H1 (cell line): ENCODE data around the gene CACNA1B. TPM values are rescaled to one million over a fixed set of nuclear protein-coding genes. Genes with fewer than 3 reads are reported as not detected.

Experiments used
- CTCF ChIA-PET: fragments of 300-600 bp; sonication (Branson Sonifier 250); formaldehyde crosslinking; loops from one replicate; lab custom pipeline; 2021; ENCODE audit not compliant: partially characterized antibody; lab: Charles Lee
- POLR2A ChIA-PET: fragments of 300-600 bp; sonication (Branson Sonifier 250); formaldehyde crosslinking; loops from one replicate; lab custom pipeline; 2021; ENCODE audit warnings: inconsistent platforms; ENCODE audit not compliant: partially characterized antibody; lab: Charles Lee
- DNase-seq, 2 experiments: peaks; one replicate each; pipeline versions ENCODE4 v3.0.0 to v3.0.0-alpha.2; 2010 to 2022; ENCODE audit warnings: low spot score in 2 of 2, low read depth in 1 of 2, mixed read lengths in 1 of 2
- FAIRE-seq: peaks from 2 replicates; lab custom pipeline; 2011; peaks lifted over from hg19 to GRCh38; lab: Jason Lieb, UNC
- H2AFZ ChIP-seq: 2 replicates; pipeline ENCODE4 v1.8.1; 2012; ENCODE audit warnings: low read length, inconsistent platforms
- H2AK5ac ChIP-seq: 2 replicates; pipeline ENCODE4 v1.6.1; 2013; ENCODE audit warnings: low read depth, low read length
- H2BK120ac ChIP-seq: replicated peaks from 2 replicates; pipeline ENCODE3; 2013; ENCODE audit warnings: low read depth, low read length, inconsistent platforms
- H2BK12ac ChIP-seq: 2 replicates; pipeline ENCODE4 v1.6.1; 2013; ENCODE audit warnings: low read depth, low read length
- H2BK15ac ChIP-seq: 2 replicates; pipeline ENCODE4 v1.6.1; 2013; ENCODE audit warnings: low read length
- H2BK20ac ChIP-seq: 2 replicates; pipeline ENCODE4 v1.6.1; 2013; ENCODE audit warnings: low read length
- H2BK5ac ChIP-seq: 2 replicates; pipeline ENCODE4 v1.6.1; 2013; ENCODE audit warnings: low read depth, low read length
- H3K14ac ChIP-seq: 2 replicates; pipeline ENCODE4 v1.6.1; 2013; ENCODE audit warnings: inconsistent platforms; ENCODE audit not compliant: insufficient read length
- H3K18ac ChIP-seq: 2 replicates; pipeline ENCODE4 v1.6.1; 2013; ENCODE audit warnings: low read length; ENCODE audit errors: extremely low read depth
- H3K23ac ChIP-seq: 2 replicates; pipeline ENCODE4 v1.6.1; 2013; ENCODE audit warnings: inconsistent platforms; ENCODE audit not compliant: insufficient read length
- H3K23me2 ChIP-seq: 2 replicates; pipeline ENCODE4 v1.6.1; 2013; ENCODE audit warnings: low read depth, low read length
- H3K27ac ChIP-seq: 2 replicates; pipeline ENCODE4 v1.6.1; 2011; ENCODE audit warnings: low read depth, low read length, inconsistent platforms
- H3K27me3 ChIP-seq, 4 experiments: replicated peaks in 1 of 4; 1 replicate in 1 of 4; 2 replicates in 3 of 4; pipeline versions ENCODE4 v1.6.1 to v1.8.1; 2011 to 2013; ENCODE audit warnings: low read length in 3 of 4, mild to moderate bottlenecking in 3 of 4, inconsistent platforms in 2 of 4, mixed read lengths in 2 of 4, moderate library complexity in 1 of 4; ENCODE audit not compliant: control insufficient read depth in 3 of 4, insufficient read depth in 3 of 4; ENCODE audit errors: extremely low read depth in 1 of 4
- H3K36me3 ChIP-seq, 4 experiments: 2 replicates each; pipeline versions ENCODE4 v1.6.1 to v1.8.1; 2011 to 2013; ENCODE audit warnings: mild to moderate bottlenecking in 4 of 4, low read length in 3 of 4, moderate library complexity in 2 of 4, control low read depth in 1 of 4, inconsistent platforms in 1 of 4; ENCODE audit not compliant: insufficient read depth in 4 of 4, control insufficient read depth in 2 of 4
- H3K4ac ChIP-seq: replicated peaks from 2 replicates; pipeline ENCODE3; 2013; ENCODE audit warnings: low read length, low read depth, mixed read lengths, inconsistent platforms; ENCODE audit not compliant: insufficient read length
- H3K4me1 ChIP-seq, 4 experiments: replicated peaks in 1 of 4; 1 replicate in 1 of 4; 2 replicates in 3 of 4; pipeline versions ENCODE4 v1.6.1 to v1.8.1; 2011 to 2013; ENCODE audit warnings: low read length in 3 of 4, inconsistent platforms in 2 of 4, mixed read lengths in 1 of 4; ENCODE audit not compliant: insufficient read depth in 4 of 4, control insufficient read depth in 3 of 4
- H3K4me2 ChIP-seq, 2 experiments: 2 replicates each; pipeline versions ENCODE4 v1.6.1 to v1.8.1; 2011 to 2013; ENCODE audit warnings: low read depth in 2 of 2, low read length in 2 of 2, control low read depth in 1 of 2, inconsistent platforms in 1 of 2, mild to moderate bottlenecking in 1 of 2; ENCODE audit not compliant: insufficient read depth in 1 of 2
- H3K4me3 ChIP-seq, 4 experiments: fragments of 200-600, 300-600 bp in 1 of 4; sonication (generic), shearing (Covaris generic), sonication (Bioruptor Twin) in 1 of 4; 2 replicates each; pipeline versions ENCODE4 v1.5.1 to v1.8.1; 2011 to 2016; ENCODE audit warnings: low read length in 4 of 4, low read depth in 3 of 4, control low read depth in 2 of 4, inconsistent platforms in 2 of 4, mild to moderate bottlenecking in 2 of 4, mixed read lengths in 1 of 4, moderate library complexity in 1 of 4; ENCODE audit not compliant: insufficient read depth in 2 of 4; ENCODE audit errors: extremely low read depth in 1 of 4
- H3K56ac ChIP-seq: replicated peaks from 2 replicates; pipeline ENCODE3; 2013; ENCODE audit warnings: low read depth, mild to moderate bottlenecking, mixed read lengths, low read length, inconsistent platforms; ENCODE audit not compliant: insufficient read length
- H3K79me1 ChIP-seq: 2 replicates; pipeline ENCODE4 v1.6.1; 2013; ENCODE audit warnings: low read depth, low read length, control low read depth
- H3K79me2 ChIP-seq, 2 experiments: 2 replicates each; pipeline versions ENCODE4 v1.6.1 to v1.8.1; 2012 to 2013; ENCODE audit warnings: low read length in 2 of 2, mild to moderate bottlenecking in 2 of 2, inconsistent platforms in 1 of 2; ENCODE audit not compliant: insufficient read depth in 2 of 2, control insufficient read depth in 1 of 2
- H3K9ac ChIP-seq, 4 experiments: replicated peaks in 1 of 4; 1 replicate in 1 of 4; 2 replicates in 3 of 4; pipeline versions ENCODE4 v1.6.1 to v1.8.1; 2011 to 2013; ENCODE audit warnings: low read depth in 3 of 4, low read length in 3 of 4, control low read depth in 2 of 4, mild to moderate bottlenecking in 2 of 4, moderate library complexity in 2 of 4, inconsistent platforms in 1 of 4; ENCODE audit errors: extremely low read depth in 1 of 4
- H3K9me3 ChIP-seq, 2 experiments: 2 replicates each; pipeline versions ENCODE4 v1.6.1 to v1.8.1; 2012 to 2013; ENCODE audit warnings: mild to moderate bottlenecking in 2 of 2, moderate library complexity in 2 of 2, control low read depth in 1 of 2, inconsistent platforms in 1 of 2, low read depth in 1 of 2, low read length in 1 of 2, mixed read lengths in 1 of 2; ENCODE audit not compliant: insufficient read depth in 2 of 2
- H4K20me1 ChIP-seq, 2 experiments: replicated peaks in 1 of 2; 2 replicates each; pipeline versions ENCODE3 to v1.8.1; 2011 to 2013; ENCODE audit warnings: inconsistent platforms in 2 of 2, low read length in 2 of 2, mild to moderate bottlenecking in 1 of 2; ENCODE audit not compliant: insufficient read depth in 2 of 2, control insufficient read depth in 1 of 2
- H4K5ac ChIP-seq: 2 replicates; pipeline ENCODE4 v1.6.1; 2013; ENCODE audit warnings: low read length, low read depth, mixed read lengths, inconsistent platforms; ENCODE audit not compliant: insufficient read length
- H4K8ac ChIP-seq: 2 replicates; pipeline ENCODE4 v1.8.0; 2013; ENCODE audit warnings: mild to moderate bottlenecking, moderate library complexity, low read length, inconsistent platforms; ENCODE audit not compliant: insufficient read depth; ENCODE audit errors: extremely low read depth
- H4K91ac ChIP-seq: replicated peaks from 2 replicates; pipeline ENCODE3; 2013; ENCODE audit warnings: low read length, mixed read lengths, inconsistent platforms; ENCODE audit not compliant: insufficient read length
- CBX8 ChIP-seq: fragments of 300-800, 300-1000 bp; sonication (generic); IDR thresholded peaks from 2 replicates; pipeline ENCODE4 v1.7.1; 2016; ENCODE audit warnings: low read depth, low read length, borderline replicate concordance
- CTBP2 ChIP-seq: IDR thresholded peaks from 2 replicates; pipeline ENCODE4 v1.7.0; 2011; ENCODE audit warnings: borderline replicate concordance, mild to moderate bottlenecking, moderate library complexity, mixed read lengths, low read length; ENCODE audit not compliant: insufficient read depth, insufficient read length
- FOSL1 ChIP-seq: IDR thresholded peaks from 2 replicates; pipeline ENCODE4 v1.6.1; 2011; ENCODE audit warnings: mild to moderate bottlenecking, low read depth, low read length, moderate library complexity; ENCODE audit not compliant: insufficient read depth
- POLR2AphosphoS5 ChIP-seq: IDR thresholded peaks from 2 replicates; pipeline ENCODE4 v1.6.1; 2011; ENCODE audit warnings: low read depth, low read length
- RFX5 ChIP-seq: IDR thresholded peaks from 2 replicates; pipeline ENCODE4 v1.6.1; 2011; ENCODE audit warnings: low read depth, low read length, improper control_type of control experiment, borderline replicate concordance
- WGBS, 2 experiments: shearing (Covaris generic) in 1 of 2; methylation state at CpG; one replicate each; pipeline versions ENCODE4 v1.1.6 to v1.1.7; 2013 to 2015; ENCODE audit warnings: low lambda C conversion rate in 2 of 2, mixed read lengths in 2 of 2, inconsistent platforms in 1 of 2, low coverage in 1 of 2, missing lambda C conversion rate in 1 of 2; ENCODE audit not compliant: insufficient replicate concordance in 2 of 2, insufficient coverage in 1 of 2, insufficient read length in 1 of 2; ENCODE audit errors: extremely low coverage in 1 of 2, missing lambda C conversion rate in 1 of 2; 5-methylcytosine and 5-hydroxymethylcytosine counted together
- polyA plus RNA-seq, 7 experiments: library from polyadenylated mRNA; depleted of rRNA in 3 of 7; stranded (reverse) in 5 of 7; unstranded in 2 of 7; fragments of >200 nt in 5 of 7; fragments of 200-250 nt in 2 of 7; gene quantifications; 1 replicate in 5 of 7; 2 replicates in 1 of 7; 4 replicates in 1 of 7; pipeline versions ENCODE4 v1.2.1 to v1.2.3, GENCODE V29; 2011 to 2013; ENCODE audit warnings: missing spikeins in 2 of 7, mixed read lengths in 2 of 7
- total RNA-seq: library from RNA; stranded (reverse); fragmentation: NEBNext Ultra II Directional; extraction: Animal tissue kit (Norgen Biotek cat#: 25700); gene quantifications from 2 replicates; pipeline ENCODE4 v1.2.1, GENCODE V29; 2021

Gene CACNA1B
- total and polyA plus RNA-seq, 2 of the 8 experiments (the other 6 are each of a cell fraction or from before 2014, with no cell fraction given), result 1.5 to 5.7 TPM

DNA sequence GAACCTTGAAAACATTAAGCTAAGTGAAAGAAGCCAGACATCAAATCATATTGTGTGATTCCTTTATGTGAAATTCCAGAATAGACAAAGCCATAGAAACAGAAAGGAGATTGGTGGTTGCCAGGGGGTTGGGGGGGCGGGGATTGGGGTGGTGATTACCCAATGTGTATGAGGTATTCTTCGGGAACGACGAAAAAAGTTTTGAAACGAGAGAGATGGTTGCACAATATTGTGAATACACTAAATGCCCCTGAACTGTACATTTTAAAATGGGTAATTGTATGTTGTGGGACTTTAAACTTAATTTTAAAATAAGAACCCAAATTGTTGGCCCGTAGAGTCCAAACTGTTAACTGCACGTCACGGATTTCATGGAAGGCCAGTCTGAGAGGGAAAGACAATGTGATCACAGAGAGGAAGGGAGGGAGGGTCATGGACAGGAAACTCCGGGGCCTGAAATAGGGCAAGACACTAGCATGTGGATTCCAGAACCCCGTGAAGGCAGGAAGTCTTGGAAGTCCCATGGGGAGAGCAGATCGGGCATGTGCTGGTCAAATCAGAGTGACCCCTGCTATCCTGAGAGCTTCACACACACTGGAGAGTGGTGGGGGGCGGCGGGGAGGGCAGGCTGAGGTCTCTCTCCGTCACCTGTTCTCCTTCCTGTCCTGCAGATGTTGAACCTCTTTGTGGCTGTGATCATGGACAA, 218.4 kb downstream of the CACNA1B start:
- no peak overlapping the region for H3K4me3 ChIP-seq
- no peak overlapping the region for H2AFZ ChIP-seq
- H3K23ac ChIP-seq, result no peak overlapping the region
- no peaks in the 10 kb centered on the region for H3K79me2 ChIP-seq
- H2BK15ac ChIP-seq, result no peak overlapping the region
- H3K14ac ChIP-seq, result no peak overlapping the region
- no peaks in the 10 kb centered on the region for H3K4me1 ChIP-seq
- H3K79me1 ChIP-seq, result no peaks in the 10 kb centered on the region
- peaks cover 0 to 4% of the 10 kb centered on the region in 2 experiments for H4K20me1 ChIP-seq
- ChIA-PET CTCF (no interaction called here), POLR2A (no interaction called here)
- H3K27ac ChIP-seq, result no peak overlapping the region
- H3K56ac ChIP-seq, result no peak overlapping the region
- 84% methylated on average over 12 of the region's 14 CpGs; no CpG with 5 or more reads in 1 of the 2 experiments for WGBS, 2 experiments
- H4K91ac ChIP-seq, result no peak overlapping the region
- no peaks in the 10 kb centered on the region for H3K36me3 ChIP-seq
- H2AK5ac ChIP-seq, result no peak overlapping the region
- H3K9ac ChIP-seq, result no peak overlapping the region
- H3K4me2 ChIP-seq, result no peak overlapping the region
- H2BK120ac ChIP-seq, result no peak overlapping the region
- no peaks in the 10 kb centered on the region for H3K23me2 ChIP-seq
- no peak overlapping the region for H3K18ac ChIP-seq
- H3K4ac ChIP-seq, result no peak overlapping the region
- H4K5ac ChIP-seq, result no peak overlapping the region
- H4K8ac ChIP-seq, result no peak overlapping the region
- H2BK12ac ChIP-seq, result no peak overlapping the region
- FAIRE-seq (no peak), DNase-seq (no peak)
- H2BK20ac ChIP-seq, result no peak overlapping the region
- H3K9me3 ChIP-seq, result peaks cover 19 to 59% of the 10 kb centered on the region in 2 experiments; a peak in 3 of 4 replicates
- H3K27me3 ChIP-seq, result no peaks in the 10 kb centered on the region
- H2BK5ac ChIP-seq, result no peak overlapping the region
- TF ChIP-seq RFX5 (no peak), CTBP2 (no peak), FOSL1 (no peak), POLR2AphosphoS5 (no peak), CBX8 (no peak)
- TF ChIP-seq, all 59 proteins: peak for 0
